Smooth muscle cell (in vitro differentiated cells): ENCODE measurements around the gene SPINK2. TPM values are rescaled to one million over a fixed set of nuclear protein-coding genes. Genes with fewer than 3 reads are reported as not detected.

Experiments
- DNase-seq: peaks from one replicate; lab custom pipeline; 2025; ENCODE audit not compliant: unreplicated experiment; lab: John Stamatoyannopoulos, UW
- H2AFZ ChIP-seq: fragments of 200-600 bp; sonication (generic); 2 replicates; pipeline ENCODE4 v1.6.0; 2016; ENCODE audit warnings: antibody characterized with exemption, low read depth, mild to moderate bottlenecking
- H3F3A ChIP-seq: fragments of 200-600 bp; sonication (generic); 2 replicates; pipeline ENCODE4 v1.6.0; 2017; ENCODE audit warnings: antibody characterized with exemption, low read depth
- H3K27ac ChIP-seq: fragments of 200-600 bp; sonication (generic); 2 replicates; pipeline ENCODE4 v1.5.1; 2016; ENCODE audit warnings: low read depth, mild to moderate bottlenecking
- H3K27me3 ChIP-seq: fragments of 200-600 bp; sonication (generic); 2 replicates; pipeline ENCODE4 v1.6.1; 2016; ENCODE audit warnings: low read depth, mild to moderate bottlenecking
- H3K36me3 ChIP-seq: fragments of 200-600 bp; sonication (generic); 2 replicates; pipeline ENCODE4 v1.5.1; 2016; ENCODE audit warnings: low read depth
- H3K4me1 ChIP-seq: fragments of 200-600 bp; sonication (generic); 2 replicates; pipeline ENCODE4 v1.5.1; 2016; ENCODE audit warnings: low read depth
- H3K4me2 ChIP-seq: fragments of 200-600 bp; sonication (generic); 2 replicates; pipeline ENCODE4 v1.6.0; 2016; ENCODE audit warnings: mild to moderate bottlenecking
- H3K4me3 ChIP-seq: fragments of 200-600 bp; sonication (generic); 2 replicates; pipeline ENCODE4 v1.5.1; 2016; ENCODE audit warnings: mild to moderate bottlenecking
- H3K79me2 ChIP-seq: fragments of 200-600 bp; sonication (generic); 2 replicates; pipeline ENCODE4 v1.6.0; 2016; ENCODE audit warnings: low read depth, mild to moderate bottlenecking
- H3K9ac ChIP-seq: fragments of 200-600 bp; sonication (generic); 2 replicates; pipeline ENCODE4 v1.6.0; 2016; ENCODE audit warnings: low read depth
- H3K9me3 ChIP-seq: fragments of 200-600 bp; sonication (generic); replicated peaks from 2 replicates; pipeline ENCODE4 v1.5.1; 2016; ENCODE audit warnings: low read depth
- H4K20me1 ChIP-seq: fragments of 200-600 bp; sonication (generic); 2 replicates; pipeline ENCODE4 v1.6.0; 2016; ENCODE audit warnings: low read depth
- WGBS: methylation state at CpG from one replicate; pipeline ENCODE4 v1.1.7; 2016; ENCODE audit warnings: low lambda C conversion rate; 5-methylcytosine and 5-hydroxymethylcytosine counted together
- polyA plus RNA-seq: library from polyadenylated mRNA; unstranded; fragments of >200 nt; fragmentation: Nextera tagmentation; extraction: Ambion mirVana; gene quantifications from 2 replicates; pipeline ENCODE4 v1.2.1, GENCODE V29; 2016
- total RNA-seq: library from RNA; depleted of rRNA; stranded (reverse); fragments of >200 nt; gene quantifications from 2 replicates; pipeline ENCODE4 v1.2.3, GENCODE V29; 2014
- TF ChIP-seq, protein P1 (sequence below): fragments of 200-600 bp; sonication (generic); IDR thresholded peaks from 2 replicates; pipeline ENCODE4 v1.5.1; 2017; ENCODE audit warnings: borderline replicate concordance, mild to moderate bottlenecking, antibody characterized with exemption; ENCODE audit not compliant: insufficient read depth, poor library complexity, severe bottlenecking

Gene SPINK2, protein sequence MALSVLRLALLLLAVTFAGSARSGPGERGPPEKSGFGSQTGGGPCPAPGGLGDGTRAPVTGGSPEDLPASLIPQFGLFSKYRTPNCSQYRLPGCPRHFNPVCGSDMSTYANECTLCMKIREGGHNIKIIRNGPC
- total RNA-seq (not detected in 2 replicates), polyA plus RNA-seq (not detected in 2 replicates)

DNA sequence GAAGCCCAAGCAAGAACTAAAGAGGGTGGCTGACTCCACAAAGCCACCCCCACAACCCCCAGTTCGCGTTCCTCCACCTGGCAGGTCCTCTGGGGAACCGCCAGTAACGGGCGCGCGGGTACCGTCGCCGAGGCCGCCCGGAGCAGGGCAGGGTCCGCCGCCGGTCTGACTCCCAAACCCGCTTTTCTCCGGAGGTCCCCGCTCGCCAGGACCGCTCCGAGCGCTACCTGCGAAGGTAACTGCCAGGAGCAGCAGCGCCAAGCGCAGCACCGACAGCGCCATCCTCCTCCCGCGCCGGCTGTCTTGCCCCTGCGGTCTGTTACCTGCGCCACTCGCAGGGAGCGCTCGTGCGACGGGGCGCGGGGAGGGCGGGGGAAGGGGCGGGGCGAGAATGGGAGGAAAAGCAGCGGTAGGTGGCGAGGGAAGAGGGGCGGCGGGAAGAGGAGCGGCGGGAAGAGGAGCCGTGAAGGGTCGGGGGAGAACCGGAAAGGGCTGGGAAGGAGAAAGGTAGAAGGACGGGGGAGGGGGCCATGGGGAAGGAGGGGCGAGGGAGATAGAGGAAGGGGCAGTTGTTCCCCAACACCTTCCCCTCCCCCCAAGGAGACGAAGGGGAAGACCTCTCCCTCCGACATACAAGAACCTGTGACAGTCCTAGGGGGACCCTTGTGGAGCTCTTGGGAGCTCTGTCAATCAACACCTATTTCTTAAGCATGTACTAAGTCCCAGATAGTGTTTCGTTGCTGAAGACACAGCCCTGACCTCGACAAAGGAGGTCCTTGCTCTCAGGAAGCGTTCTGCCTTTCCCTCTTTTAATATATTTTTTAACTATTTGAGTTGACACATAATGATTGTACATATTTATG lies at the start of gene SPINK2:
Gene SPINK2 (minus strand): TSS at position 321 of the 863 bp plus-strand sequence. CDS start 39 bp downstream, at position 282.
- Histone ChIP-seq H3K4me1 (no peaks in the 10 kb centered on the region), H3K27ac (no peak within 1 kb of the TSS), H3K79me2 (no peaks in the 10 kb centered on the region), H3K9ac (no peak within 1 kb of the TSS), H3K9me3 (no peaks in the 10 kb centered on the region), H3K4me3 (peak within 1 kb of the TSS; percentile 63), H3K36me3 (no peaks in the 10 kb centered on the region), H3F3A (no peaks in the 10 kb centered on the region), H3K4me2 (peak within 1 kb of the TSS; percentile 95), H2AFZ (peak within 1 kb of the TSS; percentile 62), H4K20me1 (no peaks in the 10 kb centered on the region), H3K27me3 (peaks cover 40% of the 10 kb centered on the region)
- no peak for DNase-seq
- whole genome bisulfite sequencing: 3% methylated on average over 44 of the region's 58 CpGs
- TF ChIP-seq, protein P1, sequence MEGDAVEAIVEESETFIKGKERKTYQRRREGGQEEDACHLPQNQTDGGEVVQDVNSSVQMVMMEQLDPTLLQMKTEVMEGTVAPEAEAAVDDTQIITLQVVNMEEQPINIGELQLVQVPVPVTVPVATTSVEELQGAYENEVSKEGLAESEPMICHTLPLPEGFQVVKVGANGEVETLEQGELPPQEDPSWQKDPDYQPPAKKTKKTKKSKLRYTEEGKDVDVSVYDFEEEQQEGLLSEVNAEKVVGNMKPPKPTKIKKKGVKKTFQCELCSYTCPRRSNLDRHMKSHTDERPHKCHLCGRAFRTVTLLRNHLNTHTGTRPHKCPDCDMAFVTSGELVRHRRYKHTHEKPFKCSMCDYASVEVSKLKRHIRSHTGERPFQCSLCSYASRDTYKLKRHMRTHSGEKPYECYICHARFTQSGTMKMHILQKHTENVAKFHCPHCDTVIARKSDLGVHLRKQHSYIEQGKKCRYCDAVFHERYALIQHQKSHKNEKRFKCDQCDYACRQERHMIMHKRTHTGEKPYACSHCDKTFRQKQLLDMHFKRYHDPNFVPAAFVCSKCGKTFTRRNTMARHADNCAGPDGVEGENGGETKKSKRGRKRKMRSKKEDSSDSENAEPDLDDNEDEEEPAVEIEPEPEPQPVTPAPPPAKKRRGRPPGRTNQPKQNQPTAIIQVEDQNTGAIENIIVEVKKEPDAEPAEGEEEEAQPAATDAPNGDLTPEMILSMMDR: no peak

DNA sequence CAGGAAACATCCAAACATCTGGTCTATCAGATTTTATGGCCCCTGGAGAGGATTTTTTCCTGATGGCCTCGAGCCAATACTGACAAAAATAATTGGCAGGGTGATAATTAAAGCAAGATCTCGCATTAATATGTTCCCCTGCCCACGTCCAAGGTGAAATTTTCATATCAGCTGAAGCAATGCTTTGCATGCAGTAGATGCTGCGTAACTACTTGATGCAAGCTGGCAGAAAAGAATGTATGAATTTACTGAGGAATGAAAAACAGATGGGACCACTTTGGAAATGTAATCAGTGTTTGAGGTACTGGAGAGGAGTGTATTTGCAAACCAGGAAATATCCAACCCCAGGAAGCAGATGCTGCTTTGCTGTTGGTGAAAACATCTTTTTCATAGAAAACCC lies 49.4 kb upstream of the SPINK2 start:
- Histone ChIP-seq H3K9ac (no peak overlapping the region), H3K9me3 (no peaks in the 10 kb centered on the region), H3K79me2 (no peaks in the 10 kb centered on the region), H3K27ac (no peak overlapping the region), H3K36me3 (no peaks in the 10 kb centered on the region), H3K27me3 (no peaks in the 10 kb centered on the region), H3K4me1 (peaks cover 9% of the 10 kb centered on the region), H3K4me3 (no peak overlapping the region), H2AFZ (no peak overlapping the region), H4K20me1 (no peaks in the 10 kb centered on the region), H3F3A (no peaks in the 10 kb centered on the region), H3K4me2 (no peak overlapping the region)
- no peak for DNase-seq
- WGBS: 66% methylated on average over 4 of the region's 4 CpGs
- TF ChIP-seq, protein P1: no peak

DNA sequence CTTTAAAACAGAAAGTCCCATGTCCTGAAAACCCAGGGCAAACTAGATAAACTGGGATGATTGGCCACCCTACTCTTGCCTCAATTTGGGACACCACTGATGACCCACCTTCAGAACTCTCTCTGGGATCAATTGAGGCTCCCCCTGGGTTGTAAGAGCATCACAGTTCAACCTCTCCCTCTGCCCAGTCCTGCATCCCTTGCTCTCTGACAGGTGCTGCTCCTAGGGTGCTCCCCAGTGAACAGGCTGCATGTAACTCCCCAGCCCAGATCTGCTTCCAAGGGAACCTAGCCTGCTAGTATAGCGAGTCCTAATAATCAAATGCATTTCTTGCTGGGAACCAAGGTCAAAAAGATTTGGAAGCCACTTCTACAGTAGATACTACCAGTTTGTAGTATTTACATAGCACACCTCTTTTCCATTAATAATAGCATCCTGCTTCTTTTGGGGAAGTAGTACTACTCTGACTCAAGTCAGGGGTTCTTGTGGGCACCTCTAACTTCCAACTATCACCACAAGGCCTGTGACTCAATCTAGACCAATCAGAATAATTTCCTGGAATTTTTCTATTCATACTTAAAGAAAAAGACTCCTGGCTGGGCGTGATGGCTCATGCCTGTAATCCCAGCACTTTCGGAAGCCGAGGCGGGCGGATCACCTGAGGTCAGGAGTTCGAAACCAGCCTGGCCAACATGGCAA lies 42.1 kb upstream of the SPINK2 start:
- H4K20me1 ChIP-seq: no peaks in the 10 kb centered on the region
- H2AFZ ChIP-seq: no peak overlapping the region
- H3K4me3 ChIP-seq: no peak overlapping the region
- no peak for DNase-seq
- H3K36me3 ChIP-seq: no peaks in the 10 kb centered on the region
- H3K9me3 ChIP-seq: no peaks in the 10 kb centered on the region
- H3F3A ChIP-seq: no peaks in the 10 kb centered on the region
- H3K79me2 ChIP-seq: no peaks in the 10 kb centered on the region
- no peaks in the 10 kb centered on the region for H3K4me1 ChIP-seq
- H3K4me2 ChIP-seq: no peak overlapping the region
- TF ChIP-seq, protein P1: no peak
- no peak overlapping the region for H3K9ac ChIP-seq
- WGBS: 90% methylated on average over 7 of the region's 7 CpGs
- H3K27me3 ChIP-seq: no peaks in the 10 kb centered on the region
- H3K27ac ChIP-seq: no peak overlapping the region
